ENCODE measurements around the gene DSCAML1.
A peak's percentile ranks its signal among the peaks of the same experiment; 100 is the strongest.

The DSCAML1 gene

DNA sequence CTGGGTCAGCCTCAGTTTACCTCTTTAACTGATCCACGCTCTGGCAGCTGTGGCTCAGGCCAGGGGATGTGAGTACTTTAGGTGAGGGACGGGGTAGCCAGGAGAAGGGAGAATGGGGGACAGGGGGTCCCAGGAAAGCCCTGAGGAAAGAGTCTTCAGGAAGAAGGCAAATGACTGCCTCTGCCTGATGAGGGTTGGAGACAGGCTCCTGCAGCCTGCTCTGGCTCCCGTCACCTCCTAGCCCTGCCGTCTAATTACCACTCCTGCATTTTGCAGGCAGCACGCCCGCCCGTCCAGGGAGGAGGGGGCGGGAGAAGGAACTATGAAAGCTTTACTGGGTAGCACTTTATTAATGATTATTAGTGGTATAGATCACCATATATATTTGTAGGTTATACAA lies 352.8 kb downstream of the DSCAML1 start:
- H3K27ac ChIP-seq: no peak overlapping the region
- peaks cover 0 to 48% of the 10 kb centered on the region in 2 donors for H3K27me3 ChIP-seq
- no peak for DNase-seq
- TF ChIP-seq, protein P1, sequence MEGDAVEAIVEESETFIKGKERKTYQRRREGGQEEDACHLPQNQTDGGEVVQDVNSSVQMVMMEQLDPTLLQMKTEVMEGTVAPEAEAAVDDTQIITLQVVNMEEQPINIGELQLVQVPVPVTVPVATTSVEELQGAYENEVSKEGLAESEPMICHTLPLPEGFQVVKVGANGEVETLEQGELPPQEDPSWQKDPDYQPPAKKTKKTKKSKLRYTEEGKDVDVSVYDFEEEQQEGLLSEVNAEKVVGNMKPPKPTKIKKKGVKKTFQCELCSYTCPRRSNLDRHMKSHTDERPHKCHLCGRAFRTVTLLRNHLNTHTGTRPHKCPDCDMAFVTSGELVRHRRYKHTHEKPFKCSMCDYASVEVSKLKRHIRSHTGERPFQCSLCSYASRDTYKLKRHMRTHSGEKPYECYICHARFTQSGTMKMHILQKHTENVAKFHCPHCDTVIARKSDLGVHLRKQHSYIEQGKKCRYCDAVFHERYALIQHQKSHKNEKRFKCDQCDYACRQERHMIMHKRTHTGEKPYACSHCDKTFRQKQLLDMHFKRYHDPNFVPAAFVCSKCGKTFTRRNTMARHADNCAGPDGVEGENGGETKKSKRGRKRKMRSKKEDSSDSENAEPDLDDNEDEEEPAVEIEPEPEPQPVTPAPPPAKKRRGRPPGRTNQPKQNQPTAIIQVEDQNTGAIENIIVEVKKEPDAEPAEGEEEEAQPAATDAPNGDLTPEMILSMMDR (IDR thresholded peaks at IDR 0.05): no peak
- peaks cover 0 to 3% (median 0%) of the 10 kb centered on the region in 4 donors for H3K4me1 ChIP-seq
- no peaks in the 10 kb centered on the region for H3K36me3 ChIP-seq
- H3K9me3 ChIP-seq: no peaks in the 10 kb centered on the region
- no peak overlapping the region for H3K4me3 ChIP-seq
- intact Hi-C loops (cut with DNase I; ENCODE audit: low total_unique reads): no loop called here

DNA sequence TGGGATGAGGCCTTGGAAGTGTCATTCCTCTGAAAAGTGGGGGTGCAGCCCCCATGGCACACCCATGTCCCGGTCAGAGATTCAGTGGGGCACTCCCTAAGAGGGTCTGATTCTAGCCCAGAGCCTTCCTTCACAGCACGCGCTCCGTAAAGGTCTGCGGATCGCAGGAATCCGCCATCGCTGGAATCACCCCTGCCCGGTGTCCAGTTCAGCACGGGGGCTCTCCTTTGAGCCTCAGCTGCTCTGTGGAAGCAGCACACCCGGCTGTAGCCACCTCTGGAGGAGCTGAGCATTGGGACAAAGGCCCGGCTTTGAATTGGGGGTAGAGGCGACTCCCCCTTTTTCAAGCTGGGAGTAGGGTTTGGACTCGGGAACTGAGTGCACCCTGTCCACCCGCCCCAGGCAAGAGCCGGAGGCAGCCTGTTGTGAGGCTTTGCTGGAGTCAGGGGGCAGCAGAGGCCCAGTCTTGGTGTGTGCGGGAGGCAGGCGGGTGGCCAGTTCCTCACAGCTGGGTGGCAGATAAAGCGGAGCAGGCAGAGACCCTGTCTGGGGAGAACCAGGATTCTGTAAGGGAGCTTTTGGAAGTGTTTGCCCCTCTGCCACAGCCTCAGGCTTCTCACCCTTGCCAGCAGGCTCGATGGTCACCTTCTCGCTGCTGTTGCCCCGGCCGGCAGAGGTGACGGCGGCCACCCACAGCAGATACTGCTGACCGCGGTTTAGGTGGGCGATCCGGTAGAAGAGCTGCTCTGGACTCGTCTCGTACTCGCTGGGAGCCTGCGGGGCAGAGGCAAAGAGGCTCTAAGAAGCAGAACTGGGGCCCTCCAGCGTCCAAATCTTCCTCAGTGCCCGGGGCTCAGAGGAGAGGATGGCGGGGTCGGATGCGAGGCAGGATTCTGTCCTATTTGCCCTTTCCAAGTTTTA lies 353.5 kb downstream of the DSCAML1 start:
- peaks cover 0 to 56% of the 10 kb centered on the region in 2 donors for H3K27me3 ChIP-seq
- H3K27ac ChIP-seq: no peak overlapping the region
- intact Hi-C loops (cut with DNase I; ENCODE audit: low total_unique reads): no loop called here
- TF ChIP-seq, protein P1 (IDR thresholded peaks at IDR 0.05): peak in 1 of 2 experiments; percentile 32
- H3K36me3 ChIP-seq: no peaks in the 10 kb centered on the region
- peak; percentile 38 to 47 for DNase-seq
- peaks cover 0 to 3% (median 0%) of the 10 kb centered on the region in 4 donors for H3K4me1 ChIP-seq
- H3K9me3 ChIP-seq: no peaks in the 10 kb centered on the region
- H3K4me3 ChIP-seq: no peak overlapping the region

DNA sequence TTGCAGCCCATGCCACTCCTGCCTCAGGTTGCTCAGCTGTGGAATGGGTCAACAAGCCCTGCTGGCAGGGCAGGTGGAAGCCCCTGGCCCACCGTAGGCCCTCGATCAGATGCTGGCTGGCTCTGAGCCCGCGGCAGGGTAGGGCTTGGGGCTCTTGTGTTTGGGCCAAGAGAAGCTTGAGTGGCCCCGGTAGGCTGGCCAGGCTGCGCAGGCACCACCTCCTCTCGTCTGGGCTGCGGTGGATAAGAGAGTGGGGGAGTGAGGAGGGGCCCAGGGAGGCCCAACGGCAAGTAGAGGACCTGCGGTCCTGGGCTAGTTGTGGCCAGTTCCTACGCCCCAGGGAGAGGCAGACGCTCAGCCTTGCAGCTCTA lies 354.2 kb downstream of the DSCAML1 start:
- H3K4me3 ChIP-seq: no peak overlapping the region
- TF ChIP-seq, protein P1 (IDR thresholded peaks at IDR 0.05): no peak
- no peak for DNase-seq
- H3K4me1 ChIP-seq: peaks cover 0 to 3% (median 0%) of the 10 kb centered on the region in 4 donors
- intact Hi-C loops (cut with DNase I; ENCODE audit: low total_unique reads): no loop called here
- H3K9me3 ChIP-seq: no peaks in the 10 kb centered on the region
- H3K27me3 ChIP-seq: peaks cover 0 to 56% of the 10 kb centered on the region in 2 donors
- no peak overlapping the region for H3K27ac ChIP-seq
- H3K36me3 ChIP-seq: no peaks in the 10 kb centered on the region

DNA sequence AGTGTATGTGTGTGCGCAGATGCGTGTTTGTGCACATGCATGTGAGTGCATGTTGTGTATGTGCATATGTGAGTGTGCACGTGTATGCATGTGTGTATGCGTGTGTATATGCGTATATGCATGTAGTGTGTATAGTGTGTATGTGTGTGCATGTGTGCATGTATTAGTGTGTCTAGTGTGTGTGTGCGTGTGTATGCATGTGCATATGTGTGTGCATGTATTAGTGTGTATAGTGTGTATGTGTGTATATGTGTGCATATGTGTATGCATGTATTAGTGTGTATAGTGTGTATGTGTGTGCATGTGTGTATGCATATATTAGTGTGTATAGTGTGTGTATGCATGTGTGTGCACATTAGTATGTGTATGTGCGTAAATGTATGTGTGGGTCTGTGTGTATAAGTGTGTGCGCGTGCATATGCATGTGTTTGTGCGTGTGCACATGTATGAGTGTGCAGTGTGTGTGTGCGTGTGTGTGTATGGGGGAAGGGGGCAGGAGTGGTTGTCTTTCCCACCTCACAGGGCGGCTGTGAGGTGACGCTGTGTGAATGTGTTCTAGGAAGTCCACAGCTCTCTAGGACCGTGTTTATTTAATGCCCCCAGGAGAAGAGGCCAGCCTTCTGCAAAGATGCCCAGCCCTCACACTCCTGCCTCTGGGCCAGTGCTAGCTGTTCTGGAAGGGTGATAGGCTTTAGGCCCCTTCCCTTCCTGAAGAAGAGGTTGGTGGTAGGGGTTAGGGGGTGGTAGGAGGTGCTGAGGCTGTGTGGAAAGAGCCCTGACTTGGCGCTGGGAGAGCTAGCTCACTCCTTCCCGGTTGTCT lies 354.8 kb downstream of the DSCAML1 start:
- DNase-seq: no peak
- intact Hi-C loops (cut with DNase I; ENCODE audit: low total_unique reads): no loop called here
- no peak overlapping the region for H3K4me3 ChIP-seq
- H3K36me3 ChIP-seq: no peaks in the 10 kb centered on the region
- peaks cover 0 to 3% (median 0%) of the 10 kb centered on the region in 4 donors for H3K4me1 ChIP-seq
- TF ChIP-seq, protein P1 (IDR thresholded peaks at IDR 0.05): no peak
- H3K9me3 ChIP-seq: no peaks in the 10 kb centered on the region
- peaks cover 0 to 60% of the 10 kb centered on the region in 2 donors for H3K27me3 ChIP-seq
- H3K27ac ChIP-seq: no peak overlapping the region

DNA sequence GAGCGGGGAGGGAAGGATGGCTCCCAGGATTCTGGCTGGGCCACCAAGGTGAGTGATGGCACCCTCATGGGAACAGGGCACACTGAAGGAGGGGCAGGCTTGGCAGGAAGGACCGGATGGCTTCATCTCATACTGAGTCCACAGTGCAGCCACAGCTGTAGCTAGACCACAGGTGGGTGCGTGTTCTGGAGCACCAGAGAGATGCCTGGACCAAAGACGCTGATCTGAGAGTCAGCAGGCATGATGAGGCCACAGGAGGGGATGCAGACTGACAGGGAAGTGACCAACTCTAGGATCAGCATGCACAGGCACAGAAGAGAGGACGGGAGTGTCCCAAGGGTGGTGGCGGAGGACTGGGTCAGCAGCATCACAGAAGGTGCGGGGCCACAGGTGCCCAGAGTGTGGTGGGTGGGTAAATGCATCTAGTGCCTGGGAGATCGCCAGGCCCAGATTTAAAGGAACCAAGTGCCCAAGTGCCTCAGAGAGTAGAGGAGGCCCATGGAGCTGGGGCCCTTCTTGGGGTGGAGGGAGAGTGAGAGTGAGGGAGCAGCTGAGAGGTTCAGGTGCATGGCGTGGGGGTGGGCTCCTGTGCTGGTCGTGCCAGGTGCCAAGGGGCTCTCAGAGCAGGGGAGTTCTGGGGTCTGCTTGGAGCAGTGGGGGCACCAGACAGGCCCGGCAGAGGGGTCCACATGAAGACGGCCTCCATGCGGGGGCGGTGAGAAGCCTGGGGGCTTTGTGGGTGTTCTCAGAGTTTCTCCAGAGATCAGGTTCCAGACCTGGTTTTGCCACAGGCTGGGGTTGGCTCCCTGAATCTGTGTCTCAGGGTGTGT lies 355.7 kb downstream of the DSCAML1 start:
- peaks cover 0 to 3% (median 0%) of the 10 kb centered on the region in 4 donors for H3K4me1 ChIP-seq
- peak in 1 of 2 donors; percentile 34 for DNase-seq
- H3K27ac ChIP-seq: no peak overlapping the region
- TF ChIP-seq, protein P1 (IDR thresholded peaks at IDR 0.05): no peak
- H3K4me3 ChIP-seq: no peak overlapping the region
- H3K36me3 ChIP-seq: no peaks in the 10 kb centered on the region
- no peaks in the 10 kb centered on the region for H3K9me3 ChIP-seq
- intact Hi-C loops (cut with DNase I; ENCODE audit: low total_unique reads): no loop called here
- peaks cover 0 to 69% of the 10 kb centered on the region in 2 donors for H3K27me3 ChIP-seq
